ENCODE data around the gene HAVCR1. TPM values are rescaled to one million over a fixed set of nuclear protein-coding genes. Genes with fewer than 3 reads are reported as not detected.
"Not testable (repeated sequence)": the region's sequence is repeated elsewhere in the genome, so short reads cannot be mapped to it uniquely, and the experiment has no call there.

Gene HAVCR1
- polyA plus RNA-seq, 3 donors from 2014 or later: 0.59 TPM; not detected in 2

GRCh38 chr5:157038568-157039187, 20.2 kb downstream of the HAVCR1 start:
- Mint-ChIP-seq H3K36me3 (peaks cover 0 to 21% (median 0%) of the 10 kb centered on the region in 3 donors), H3K27me3 (ENCODE audit: low read depth in 3 of 3) (no peaks in the 10 kb centered on the region), H3K27ac (peak overlapping the region; percentile 26 to 95 (median 85)), H3K9me3 (no peaks in the 10 kb centered on the region), H3K4me3 (peak overlapping the region; percentile 21 to 82 (median 58)), H3K4me1 (peaks cover 15 to 19% of the 10 kb centered on the region in 2 donors)
- DNase-seq: no peak

GRCh38 chr5:157034106-157035072, 24.5 kb downstream of the HAVCR1 start:
- Mint-ChIP-seq H3K36me3 (peaks cover 0 to 18% (median 0%) of the 10 kb centered on the region in 3 donors), H3K27ac (peak overlapping the region in 2 of 6 donors; percentile 49 to 72), H3K4me1 (peaks cover 43 to 56% of the 10 kb centered on the region in 2 donors)
- not testable (repeated sequence) for DNase-seq; H3K27me3 Mint-ChIP-seq (ENCODE audit: low read depth in 3 of 3); H3K4me3 Mint-ChIP-seq; H3K9me3 Mint-ChIP-seq

GRCh38 chr5:157033071-157033583, 25.8 kb downstream of the HAVCR1 start:
- Mint-ChIP-seq H3K4me1 (peaks cover 44 to 61% of the 10 kb centered on the region in 2 donors), H3K27me3 (ENCODE audit: low read depth in 3 of 3) (no peaks in the 10 kb centered on the region), H3K27ac (peak overlapping the region in 3 of 6 donors; percentile 74 to 90 (median 81))

GRCh38 chr5:157030692-157031091, 28.2 kb downstream of the HAVCR1 start:
- peaks cover 0 to 18% (median 0%) of the 10 kb centered on the region in 3 donors for H3K36me3 Mint-ChIP-seq
- H3K27me3 Mint-ChIP-seq (ENCODE audit: low read depth in 3 of 3): peaks cover 0 to 6% (median under 1%) of the 10 kb centered on the region in 3 donors
- DNase-seq: peak; percentile 74 to 79 (median 76)
- H3K4me3 Mint-ChIP-seq: peak overlapping the region; percentile 19 to 68 (median 58)
- peaks cover 60 to 73% of the 10 kb centered on the region in 2 donors for H3K4me1 Mint-ChIP-seq
- peak overlapping the region; percentile 78 to 95 (median 90) for H3K27ac Mint-ChIP-seq
- no peaks in the 10 kb centered on the region for H3K9me3 Mint-ChIP-seq

More at GRCh38 chr5:157033071-157033583, 25.8 kb downstream of the HAVCR1 start:
- no peaks in the 10 kb centered on the region for H3K9me3 Mint-ChIP-seq
- no peak for DNase-seq
- peak overlapping the region in 1 of 5 donors; percentile 41 for H3K4me3 Mint-ChIP-seq
- H3K36me3 Mint-ChIP-seq: peaks cover 0 to 18% (median 0%) of the 10 kb centered on the region in 3 donors

GRCh38 chr5:157029457-157029856, 29.5 kb downstream of the HAVCR1 start:
- Mint-ChIP-seq H3K9me3 (no peaks in the 10 kb centered on the region), H3K27me3 (ENCODE audit: low read depth in 3 of 3) (peaks cover 3 to 13% (median 8%) of the 10 kb centered on the region in 3 donors), H3K27ac (peak overlapping the region; percentile 78 to 95 (median 90)), H3K4me3 (peak overlapping the region; percentile 43 to 72 (median 57)), H3K36me3 (peaks cover 0 to 12% (median 4%) of the 10 kb centered on the region in 3 donors), H3K4me1 (peaks cover 72 to 86% of the 10 kb centered on the region in 2 donors)
- peak; percentile 40 to 44 (median 44) for DNase-seq

GRCh38 chr5:157027663-157028062, 31.3 kb downstream of the HAVCR1 start:
- H3K9me3 Mint-ChIP-seq, H3K36me3 Mint-ChIP-seq: not testable (repeated sequence)
- DNase-seq: peak; percentile 60 to 65 (median 60)
- Mint-ChIP-seq H3K4me3 (peak overlapping the region; percentile 20 to 55 (median 41)), H3K27ac (peak overlapping the region; percentile 86 to 95 (median 92)), H3K27me3 (ENCODE audit: low read depth in 3 of 3) (peaks cover 3 to 13% (median 8%) of the 10 kb centered on the region in 3 donors), H3K4me1 (peaks cover 90 to 96% of the 10 kb centered on the region in 2 donors)

GRCh38 chr5:157026789-157027424, 32.0 kb downstream of the HAVCR1 start:
- peaks cover 3 to 15% (median 8%) of the 10 kb centered on the region in 3 donors for H3K27me3 Mint-ChIP-seq (ENCODE audit: low read depth in 3 of 3)
- H3K36me3 Mint-ChIP-seq: peaks cover 0 to 4% (median 3%) of the 10 kb centered on the region in 3 donors
- H3K4me1 Mint-ChIP-seq: peaks cover 94 to 98% of the 10 kb centered on the region in 2 donors
- peak overlapping the region; percentile 86 to 95 (median 92) for H3K27ac Mint-ChIP-seq
- H3K4me3 Mint-ChIP-seq: peak overlapping the region in 3 of 5 donors; percentile 34 to 55 (median 41)
- H3K9me3 Mint-ChIP-seq: no peaks in the 10 kb centered on the region
- DNase-seq: no peak

GRCh38 chr5:157025093-157025698, 33.7 kb downstream of the HAVCR1 start:
- DNase-seq: peak; percentile 94 to 95 (median 94)
- Mint-ChIP-seq H3K27me3 (ENCODE audit: low read depth in 3 of 3) (peaks cover 3 to 15% (median 8%) of the 10 kb centered on the region in 3 donors), H3K36me3 (peaks cover 0 to 4% (median 3%) of the 10 kb centered on the region in 3 donors), H3K4me1 (peaks cover 88 to 95% of the 10 kb centered on the region in 2 donors), H3K9me3 (no peaks in the 10 kb centered on the region), H3K4me3 (peak overlapping the region; percentile 56 to 80 (median 74)), H3K27ac (peak overlapping the region; percentile 86 to 95 (median 92))

GRCh38 chr5:157024208-157024959, 34.5 kb downstream of the HAVCR1 start:
- Mint-ChIP-seq H3K4me3 (peak overlapping the region; percentile 56 to 80 (median 74)), H3K36me3 (peaks cover 0 to 4% (median 3%) of the 10 kb centered on the region in 3 donors), H3K27ac (peak overlapping the region; percentile 86 to 95 (median 92)), H3K9me3 (no peaks in the 10 kb centered on the region), H3K27me3 (ENCODE audit: low read depth in 3 of 3) (peaks cover 3 to 15% (median 8%) of the 10 kb centered on the region in 3 donors), H3K4me1 (peaks cover 87 to 95% of the 10 kb centered on the region in 2 donors)
- DNase-seq: no peak

GRCh38 chr5:157022024-157022423, 36.9 kb downstream of the HAVCR1 start:
- peak overlapping the region in 2 of 5 donors; percentile 17 to 41 for H3K4me3 Mint-ChIP-seq
- peak overlapping the region; percentile 63 to 91 (median 82) for H3K27ac Mint-ChIP-seq
- peaks cover 68 to 80% of the 10 kb centered on the region in 2 donors for H3K4me1 Mint-ChIP-seq
- peaks cover 0 to 8% (median 5%) of the 10 kb centered on the region in 6 donors for H3K9me3 Mint-ChIP-seq
- peaks cover 6 to 9% (median 8%) of the 10 kb centered on the region in 3 donors for H3K27me3 Mint-ChIP-seq (ENCODE audit: low read depth in 3 of 3)
- H3K36me3 Mint-ChIP-seq: peaks cover 0 to 8% (median 8%) of the 10 kb centered on the region in 3 donors
- no peak for DNase-seq

- Mint-ChIP-seq H3K36me3 (peaks cover 0 to 8% (median 8%) of the 10 kb centered on the region in 3 donors), H3K27ac (peak overlapping the region in 5 of 6 donors; percentile 4 to 67 (median 60))
Measured at GRCh38 chr5:157020511-157021222, 38.2 kb downstream of the HAVCR1 start.

More at GRCh38 chr5:157020511-157021222, 38.2 kb downstream of the HAVCR1 start:
- H3K27me3 Mint-ChIP-seq (ENCODE audit: low read depth in 3 of 3): peaks cover 6 to 9% (median 7%) of the 10 kb centered on the region in 3 donors
- H3K9me3 Mint-ChIP-seq: peaks cover 0 to 8% (median 5%) of the 10 kb centered on the region in 6 donors
- no peak for DNase-seq
- H3K4me3 Mint-ChIP-seq: peak overlapping the region in 3 of 5 donors; percentile 21 to 53 (median 48)
- peaks cover 55 to 66% of the 10 kb centered on the region in 2 donors for H3K4me1 Mint-ChIP-seq
